Bronchial epithelial cell (primary cell): Measurements from ENCODE around the gene SLC51A. TPM values are rescaled to one million over a fixed set of nuclear protein-coding genes. Genes with fewer than 3 reads are reported as not detected.

Experiments
- DNase-seq: peaks from one replicate; pipeline ENCODE4 v3.0.0-alpha.2; 2010; ENCODE audit warnings: low read depth
- FAIRE-seq: peaks from 2 replicates; lab custom pipeline; 2011; peaks lifted over from hg19 to GRCh38; lab: Jason Lieb, UNC
- H3K27me3 ChIP-seq: 2 replicates; pipeline ENCODE4 v1.5.1; 2011; ENCODE audit warnings: low read length; ENCODE audit not compliant: control insufficient read depth, insufficient read depth
- H3K36me3 ChIP-seq: 2 replicates; pipeline ENCODE4 v1.5.1; 2011; ENCODE audit warnings: low read length; ENCODE audit not compliant: control insufficient read depth, insufficient read depth
- H3K4me3 ChIP-seq: 2 replicates; pipeline ENCODE4 v1.5.1; 2011; ENCODE audit warnings: mild to moderate bottlenecking, low read depth, low read length, control low read depth
- total RNA-seq: library from RNA; depleted of rRNA; stranded (reverse); fragments of >200 nt; gene quantifications from 2 replicates; pipeline ENCODE4 v1.2.1, GENCODE V29; 2014
- TF ChIP-seq, protein P1 (sequence below): IDR thresholded peaks from 2 replicates; pipeline ENCODE4 v1.5.1; 2011; ENCODE audit warnings: mild to moderate bottlenecking, moderate library complexity, low read length, control low read depth, inconsistent platforms; ENCODE audit not compliant: insufficient read depth, severe bottlenecking

SLC51A gene
- total RNA-seq, 1 donor from 2014 or later, result not detected

DNA sequence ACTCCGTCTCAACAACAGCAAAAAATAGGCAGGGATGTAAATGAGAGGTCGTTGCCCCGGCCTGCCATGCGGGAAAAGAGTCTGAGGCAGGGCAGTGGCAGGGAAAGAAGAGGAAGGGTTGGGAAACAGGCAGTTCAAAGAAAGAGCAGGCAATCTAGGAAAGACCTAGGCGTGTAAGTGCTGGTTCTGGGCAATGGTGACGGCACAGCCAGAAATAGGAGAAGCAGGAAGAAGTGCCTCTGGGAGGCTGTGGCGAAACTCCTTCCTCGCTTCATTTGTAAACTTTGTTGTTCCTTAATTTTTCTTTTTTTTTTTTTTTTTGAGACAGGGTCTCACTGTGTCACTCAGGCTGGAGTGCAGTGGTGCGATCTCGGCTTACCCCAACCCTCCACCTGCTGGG, 4.3 kb downstream of the SLC51A start:
- no peak for FAIRE-seq

DNA sequence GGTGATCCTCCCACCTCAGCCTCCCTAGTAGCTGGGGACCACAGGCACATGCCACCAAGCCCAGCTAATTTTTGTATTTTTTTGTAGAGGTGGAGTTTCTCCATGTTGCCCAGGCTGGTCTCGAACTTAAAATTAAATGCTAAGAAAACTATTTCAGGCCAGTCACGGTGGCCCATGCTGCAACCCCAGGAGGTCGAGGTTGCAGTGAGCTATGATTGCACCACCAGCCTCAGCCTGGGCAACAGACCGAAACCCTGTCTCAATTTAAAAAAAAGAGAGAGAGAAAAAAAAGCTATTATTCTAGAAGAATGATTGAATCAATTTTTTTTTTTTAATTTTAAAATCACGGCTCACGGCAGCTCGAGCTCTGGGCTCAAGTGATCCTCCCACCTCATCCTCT, 4.7 kb downstream of the SLC51A start:
- no peak for DNase-seq
- H3K27me3 ChIP-seq, result peaks cover 10% of the 10 kb centered on the region
- H3K4me3 ChIP-seq, result no peak overlapping the region
- FAIRE-seq, result no peak
- H3K36me3 ChIP-seq, result no peaks in the 10 kb centered on the region
- TF ChIP-seq, protein P1, sequence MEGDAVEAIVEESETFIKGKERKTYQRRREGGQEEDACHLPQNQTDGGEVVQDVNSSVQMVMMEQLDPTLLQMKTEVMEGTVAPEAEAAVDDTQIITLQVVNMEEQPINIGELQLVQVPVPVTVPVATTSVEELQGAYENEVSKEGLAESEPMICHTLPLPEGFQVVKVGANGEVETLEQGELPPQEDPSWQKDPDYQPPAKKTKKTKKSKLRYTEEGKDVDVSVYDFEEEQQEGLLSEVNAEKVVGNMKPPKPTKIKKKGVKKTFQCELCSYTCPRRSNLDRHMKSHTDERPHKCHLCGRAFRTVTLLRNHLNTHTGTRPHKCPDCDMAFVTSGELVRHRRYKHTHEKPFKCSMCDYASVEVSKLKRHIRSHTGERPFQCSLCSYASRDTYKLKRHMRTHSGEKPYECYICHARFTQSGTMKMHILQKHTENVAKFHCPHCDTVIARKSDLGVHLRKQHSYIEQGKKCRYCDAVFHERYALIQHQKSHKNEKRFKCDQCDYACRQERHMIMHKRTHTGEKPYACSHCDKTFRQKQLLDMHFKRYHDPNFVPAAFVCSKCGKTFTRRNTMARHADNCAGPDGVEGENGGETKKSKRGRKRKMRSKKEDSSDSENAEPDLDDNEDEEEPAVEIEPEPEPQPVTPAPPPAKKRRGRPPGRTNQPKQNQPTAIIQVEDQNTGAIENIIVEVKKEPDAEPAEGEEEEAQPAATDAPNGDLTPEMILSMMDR, result no peak

More for the DNA sequence above, 4.3 kb downstream of the SLC51A start:
- Histone ChIP-seq H3K27me3 (peaks cover 10% of the 10 kb centered on the region), H3K4me3 (no peak overlapping the region), H3K36me3 (no peaks in the 10 kb centered on the region)
- TF ChIP-seq, protein P1, result no peak
- peak; percentile 38 for DNase-seq

DNA sequence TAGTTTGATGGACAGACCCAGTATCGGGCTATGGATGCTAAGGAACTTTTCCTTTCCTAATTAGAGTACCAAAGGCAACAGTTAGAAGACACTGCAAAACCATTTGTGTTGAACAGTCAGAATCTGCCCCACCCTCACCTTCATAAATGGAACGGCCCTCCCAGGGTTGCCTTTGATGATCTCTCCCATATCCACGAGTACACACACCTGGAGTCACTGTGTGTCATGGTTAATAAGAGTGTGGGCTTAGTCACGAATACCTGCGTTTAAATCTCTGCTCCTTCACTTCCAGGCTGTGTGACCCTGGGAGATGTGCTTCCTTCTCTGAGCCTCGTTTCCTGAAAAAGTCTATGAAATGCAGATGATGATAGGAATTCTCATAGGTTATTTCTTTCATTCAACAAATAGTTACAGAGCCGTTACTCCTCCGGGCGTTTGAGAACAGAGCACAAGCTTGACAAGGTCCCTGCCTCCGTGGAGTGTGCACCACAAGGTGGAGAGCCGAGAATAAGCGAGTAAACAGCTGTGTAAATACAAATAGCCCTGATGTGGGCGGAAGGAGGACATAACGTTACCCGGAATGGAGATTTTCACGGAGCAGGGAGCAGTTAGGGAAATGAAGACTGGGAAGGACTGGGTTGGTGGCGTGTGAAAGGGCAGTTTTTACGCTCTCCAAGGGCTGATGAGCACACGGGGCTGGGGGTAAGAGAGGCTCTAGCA, 6.7 kb downstream of the SLC51A start:
- H3K4me3 ChIP-seq, result no peak overlapping the region
- DNase-seq (peak; percentile 60), FAIRE-seq (no peak)
- TF ChIP-seq, protein P1, result no peak
- no peaks in the 10 kb centered on the region for H3K36me3 ChIP-seq
- peaks cover 5% of the 10 kb centered on the region for H3K27me3 ChIP-seq

DNA sequence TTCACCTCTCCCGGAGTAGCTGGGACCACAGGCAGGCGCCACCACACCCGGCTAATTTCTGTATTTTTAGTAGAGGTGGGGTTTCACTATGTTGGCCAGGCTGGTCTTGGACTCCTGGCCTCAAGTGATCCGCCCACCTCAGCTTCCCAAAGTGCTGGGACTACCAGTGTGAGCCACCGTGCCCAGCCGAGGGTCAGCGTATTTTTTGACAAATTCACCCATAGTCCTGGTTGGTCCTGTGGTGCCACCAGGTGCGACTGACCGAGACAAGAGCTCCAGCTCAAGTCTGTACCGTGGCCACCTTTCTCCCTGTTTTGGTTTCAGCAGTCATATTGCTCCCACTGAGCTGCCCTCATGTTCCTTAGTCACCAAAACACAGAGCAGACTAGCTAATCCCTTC, 8.8 kb downstream of the SLC51A start:
- H3K4me3 ChIP-seq, result no peak overlapping the region
- no peak for FAIRE-seq
- peaks cover 2% of the 10 kb centered on the region for H3K27me3 ChIP-seq
- no peaks in the 10 kb centered on the region for H3K36me3 ChIP-seq
- TF ChIP-seq, protein P1, result no peak
- no peak for DNase-seq

DNA sequence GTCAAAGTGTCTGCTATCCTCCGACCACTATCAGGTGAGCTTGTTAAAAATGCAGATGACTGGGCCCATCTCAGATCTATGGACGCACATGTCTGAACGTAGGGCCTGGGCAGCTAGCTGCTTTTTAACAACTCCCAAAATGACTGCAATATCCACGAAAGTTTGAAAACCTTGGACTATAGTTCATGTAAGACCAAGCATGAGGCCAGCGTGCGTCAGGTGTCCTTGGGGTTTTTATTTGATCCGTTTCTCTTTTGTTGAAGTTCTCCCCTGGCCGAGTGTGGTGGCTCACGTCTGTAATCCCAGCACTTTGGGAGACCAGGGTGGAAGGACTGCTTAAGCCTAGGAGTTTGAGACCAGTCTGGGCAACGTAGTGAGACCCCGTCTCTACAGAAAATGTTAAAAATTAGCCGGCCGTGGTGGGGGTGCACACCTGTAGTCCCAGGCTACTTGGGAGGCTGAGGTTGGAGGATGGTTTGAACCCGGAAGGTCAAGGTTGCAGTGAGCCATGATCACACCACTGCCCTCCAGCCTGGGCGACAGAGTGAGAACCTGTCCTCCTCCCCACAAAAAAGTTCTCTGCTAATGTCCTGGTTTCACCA, 9.5 kb downstream of the SLC51A start:
- DNase-seq, result no peak

More for the DNA sequence above, 9.5 kb downstream of the SLC51A start:
- Histone ChIP-seq H3K27me3 (peaks cover 2% of the 10 kb centered on the region), H3K4me3 (no peak overlapping the region), H3K36me3 (no peaks in the 10 kb centered on the region)
- no peak for FAIRE-seq
- TF ChIP-seq, protein P1, result no peak
